WTC11 (cell line): ENCODE measurements around the gene PTP4A1. TPM values are rescaled to one million over a fixed set of nuclear protein-coding genes. Genes with fewer than 3 reads are reported as not detected.

Experiments
- ATAC-seq: fragments of 200-7000 bp; cut with Tn5 transposase; 2 replicates; pipeline ENCODE4 v1.10.0; 2021; ENCODE audit warnings: mild to moderate bottlenecking, moderate library complexity
- CTCF ChIA-PET: fragments of 300-600 bp; sonication (Branson Sonifier 250); formaldehyde crosslinking; loops from one replicate; lab custom pipeline; 2021; ENCODE audit warnings: antibody characterized with exemption; lab: Charles Lee
- POLR2A ChIA-PET: fragments of 350-600 bp; sonication (Branson Sonifier 250); formaldehyde crosslinking; loops from one replicate; lab custom pipeline; 2021; ENCODE audit warnings: antibody characterized with exemption; lab: Charles Lee
- DNase-seq: peaks from one replicate; pipeline ENCODE4 v3.0.0; 2021; ENCODE audit warnings: low spot score
- H3K27ac Mint-ChIP-seq: 2 replicates; pipeline ENCODE4 v1.8.0; 2021; ENCODE audit warnings: mixed read lengths
- H3K27me3 Mint-ChIP-seq: 2 replicates; pipeline ENCODE4 v1.8.0; 2021; ENCODE audit warnings: low read depth, mild to moderate bottlenecking, moderate library complexity, mixed read lengths
- H3K36me3 Mint-ChIP-seq: 2 replicates; pipeline ENCODE4 v1.8.0; 2021; ENCODE audit warnings: mixed read lengths
- H3K4me1 Mint-ChIP-seq: 2 replicates; pipeline ENCODE4 v1.8.0; 2022; ENCODE audit warnings: mixed read lengths
- H3K4me3 Mint-ChIP-seq: 2 replicates; pipeline ENCODE4 v1.8.0; 2021; ENCODE audit warnings: mild to moderate bottlenecking, moderate library complexity, mixed read lengths
- H3K9me3 Mint-ChIP-seq: 2 replicates; pipeline ENCODE4 v1.8.0; 2021; ENCODE audit warnings: mixed read lengths
- CREM ChIP-seq: sonication (generic); formaldehyde crosslinking; IDR thresholded peaks from 2 replicates; pipeline ENCODE4 v1.8.1; 2022; ENCODE audit warnings: mild to moderate bottlenecking, missing genetic modification reagents, moderate library complexity
- GTF2I ChIP-seq: fragments of 250-450 bp; sonication (Bioruptor Pico); conservative IDR thresholded peaks from 2 replicates; pipeline ENCODE4 v1.4.0; 2021; ENCODE audit warnings: mild to moderate bottlenecking
- KAT7 ChIP-seq: sonication (generic); formaldehyde crosslinking; IDR thresholded peaks from 2 replicates; pipeline ENCODE4 v1.8.1; 2023; ENCODE audit warnings: missing genetic modification reagents, mild to moderate bottlenecking, borderline replicate concordance
- NFATC4 ChIP-seq: fragments of 250-450 bp; sonication (Bioruptor Pico); IDR thresholded peaks from 2 replicates; pipeline ENCODE4 v1.9.0; 2021; ENCODE audit warnings: mild to moderate bottlenecking
- NFE2L1 ChIP-seq: sonication (generic); formaldehyde crosslinking; IDR thresholded peaks from 2 replicates; pipeline ENCODE4 v1.8.1; 2023; ENCODE audit warnings: missing genetic modification reagents
- NR1H2 ChIP-seq: sonication (generic); formaldehyde crosslinking; IDR thresholded peaks from 2 replicates; pipeline ENCODE4 v1.9.0; 2021; ENCODE audit warnings: mild to moderate bottlenecking, moderate library complexity, missing genetic modification reagents
- PRRX2 ChIP-seq: fragments of 250-450 bp; sonication (Bioruptor Pico); IDR thresholded peaks from 2 replicates; pipeline ENCODE4 v1.8.0; 2021; ENCODE audit warnings: mild to moderate bottlenecking
- ZNF121 ChIP-seq: sonication (generic); formaldehyde crosslinking; IDR thresholded peaks from 2 replicates; pipeline ENCODE4 v1.8.0; 2023; ENCODE audit warnings: missing genetic modification reagents
- ZNF263 ChIP-seq: sonication (generic); formaldehyde crosslinking; IDR thresholded peaks from 2 replicates; pipeline ENCODE4 v1.8.1; 2022; ENCODE audit warnings: low read depth, mild to moderate bottlenecking, moderate library complexity, missing genetic modification reagents
- ZNF317 ChIP-seq: sonication (generic); formaldehyde crosslinking; IDR thresholded peaks from 2 replicates; pipeline ENCODE4 v1.8.1; 2023; ENCODE audit warnings: low read depth, mild to moderate bottlenecking, moderate library complexity, missing genetic modification reagents, borderline replicate concordance
- total RNA-seq: library from RNA; stranded (reverse); gene quantifications from 3 replicates; pipeline ENCODE4 v1.2.3, GENCODE V29; 2021
- TF ChIP-seq, protein P1 (sequence below): sonication (generic); formaldehyde crosslinking; IDR thresholded peaks from 2 replicates; pipeline ENCODE4 v1.8.0; 2023; ENCODE audit warnings: missing genetic modification reagents, mild to moderate bottlenecking, borderline replicate concordance
- TF ChIP-seq, protein P2 (sequence below): sonication (generic); formaldehyde crosslinking; IDR thresholded peaks from 2 replicates; pipeline ENCODE4 v1.8.1; 2023; ENCODE audit warnings: mild to moderate bottlenecking, missing genetic modification reagents
- TF ChIP-seq, protein P3 (sequence below): fragments of 250-450 bp; sonication (Bioruptor Pico); IDR thresholded peaks from 2 replicates; pipeline ENCODE4 v1.9.0; 2021; ENCODE audit warnings: mild to moderate bottlenecking, borderline replicate concordance
- TF ChIP-seq, protein P4 (sequence below): sonication (generic); formaldehyde crosslinking; IDR thresholded peaks from 2 replicates; pipeline ENCODE4 v1.8.1; 2023; ENCODE audit warnings: mild to moderate bottlenecking, missing genetic modification reagents, borderline replicate concordance
- TF ChIP-seq, protein P5 (sequence below): sonication (generic); formaldehyde crosslinking; IDR thresholded peaks from 2 replicates; pipeline ENCODE4 v1.8.0; 2022; ENCODE audit warnings: mild to moderate bottlenecking, missing genetic modification reagents

The PTP4A1 gene
- total RNA-seq, 1 experiment from 2014 or later: 56.9 TPM

DNA sequence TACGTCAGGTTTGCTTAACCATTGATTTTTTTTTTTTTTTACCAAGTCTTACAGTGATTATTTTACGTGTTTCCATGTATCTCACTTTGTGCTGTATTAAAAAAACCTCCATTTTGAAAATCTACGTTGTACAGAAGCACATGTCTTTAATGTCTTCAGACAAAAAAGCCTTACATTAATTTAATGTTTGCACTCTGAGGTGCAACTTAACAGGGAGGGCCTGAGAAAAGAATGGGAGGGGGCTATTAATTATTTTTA lies 8.4 kb downstream of the PTP4A1 start (continued):
- TF ChIP-seq NFATC4 (no peak), ZNF317 (CRISPR knock-in tag) (no peak)

DNA sequence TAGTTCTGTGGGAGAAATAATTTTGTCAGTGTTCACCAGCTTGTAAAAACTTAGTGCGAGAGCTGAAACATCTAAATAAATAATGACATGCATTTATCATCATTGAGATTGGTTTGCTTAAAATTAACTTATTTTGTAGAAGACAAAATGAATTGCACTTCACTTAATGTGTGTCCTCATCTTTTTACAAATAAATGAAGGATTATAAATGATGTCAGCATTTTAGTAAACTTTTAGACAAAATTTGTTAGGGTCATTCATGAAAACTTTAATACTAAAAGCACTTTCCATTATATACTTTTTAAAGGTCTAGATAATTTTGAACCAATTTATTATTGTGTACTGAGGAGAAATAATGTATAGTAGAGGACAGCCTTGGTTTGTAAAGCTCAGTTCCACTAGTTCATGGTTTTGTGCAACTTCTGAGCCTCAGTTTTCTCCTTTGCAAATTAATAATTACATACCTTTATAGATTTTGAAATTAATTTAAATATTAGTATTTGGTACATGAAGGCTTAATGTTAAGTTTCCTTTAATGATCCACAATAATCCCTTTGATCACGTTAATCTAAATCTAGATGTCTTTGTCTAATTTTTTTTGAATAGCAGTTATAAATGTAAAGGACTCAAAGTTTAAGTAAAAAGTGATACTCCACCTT lies 9.2 kb downstream of the PTP4A1 start:
- no peak overlapping the region for H3K27ac Mint-ChIP-seq
- H3K36me3 Mint-ChIP-seq: peaks cover 39% of the 10 kb centered on the region
- no peaks in the 10 kb centered on the region for H3K9me3 Mint-ChIP-seq
- no peak overlapping the region for H3K4me3 Mint-ChIP-seq
- TF ChIP-seq, protein P1, sequence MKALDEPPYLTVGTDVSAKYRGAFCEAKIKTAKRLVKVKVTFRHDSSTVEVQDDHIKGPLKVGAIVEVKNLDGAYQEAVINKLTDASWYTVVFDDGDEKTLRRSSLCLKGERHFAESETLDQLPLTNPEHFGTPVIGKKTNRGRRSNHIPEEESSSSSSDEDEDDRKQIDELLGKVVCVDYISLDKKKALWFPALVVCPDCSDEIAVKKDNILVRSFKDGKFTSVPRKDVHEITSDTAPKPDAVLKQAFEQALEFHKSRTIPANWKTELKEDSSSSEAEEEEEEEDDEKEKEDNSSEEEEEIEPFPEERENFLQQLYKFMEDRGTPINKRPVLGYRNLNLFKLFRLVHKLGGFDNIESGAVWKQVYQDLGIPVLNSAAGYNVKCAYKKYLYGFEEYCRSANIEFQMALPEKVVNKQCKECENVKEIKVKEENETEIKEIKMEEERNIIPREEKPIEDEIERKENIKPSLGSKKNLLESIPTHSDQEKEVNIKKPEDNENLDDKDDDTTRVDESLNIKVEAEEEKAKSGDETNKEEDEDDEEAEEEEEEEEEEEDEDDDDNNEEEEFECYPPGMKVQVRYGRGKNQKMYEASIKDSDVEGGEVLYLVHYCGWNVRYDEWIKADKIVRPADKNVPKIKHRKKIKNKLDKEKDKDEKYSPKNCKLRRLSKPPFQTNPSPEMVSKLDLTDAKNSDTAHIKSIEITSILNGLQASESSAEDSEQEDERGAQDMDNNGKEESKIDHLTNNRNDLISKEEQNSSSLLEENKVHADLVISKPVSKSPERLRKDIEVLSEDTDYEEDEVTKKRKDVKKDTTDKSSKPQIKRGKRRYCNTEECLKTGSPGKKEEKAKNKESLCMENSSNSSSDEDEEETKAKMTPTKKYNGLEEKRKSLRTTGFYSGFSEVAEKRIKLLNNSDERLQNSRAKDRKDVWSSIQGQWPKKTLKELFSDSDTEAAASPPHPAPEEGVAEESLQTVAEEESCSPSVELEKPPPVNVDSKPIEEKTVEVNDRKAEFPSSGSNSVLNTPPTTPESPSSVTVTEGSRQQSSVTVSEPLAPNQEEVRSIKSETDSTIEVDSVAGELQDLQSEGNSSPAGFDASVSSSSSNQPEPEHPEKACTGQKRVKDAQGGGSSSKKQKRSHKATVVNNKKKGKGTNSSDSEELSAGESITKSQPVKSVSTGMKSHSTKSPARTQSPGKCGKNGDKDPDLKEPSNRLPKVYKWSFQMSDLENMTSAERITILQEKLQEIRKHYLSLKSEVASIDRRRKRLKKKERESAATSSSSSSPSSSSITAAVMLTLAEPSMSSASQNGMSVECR (CRISPR knock-in tag): no peak
- no peak for TF ChIP-seq GTF2I (CRISPR knock-in tag)
- TF ChIP-seq NR1H2 (CRISPR knock-in tag): no peak
- TF ChIP-seq, protein P2, sequence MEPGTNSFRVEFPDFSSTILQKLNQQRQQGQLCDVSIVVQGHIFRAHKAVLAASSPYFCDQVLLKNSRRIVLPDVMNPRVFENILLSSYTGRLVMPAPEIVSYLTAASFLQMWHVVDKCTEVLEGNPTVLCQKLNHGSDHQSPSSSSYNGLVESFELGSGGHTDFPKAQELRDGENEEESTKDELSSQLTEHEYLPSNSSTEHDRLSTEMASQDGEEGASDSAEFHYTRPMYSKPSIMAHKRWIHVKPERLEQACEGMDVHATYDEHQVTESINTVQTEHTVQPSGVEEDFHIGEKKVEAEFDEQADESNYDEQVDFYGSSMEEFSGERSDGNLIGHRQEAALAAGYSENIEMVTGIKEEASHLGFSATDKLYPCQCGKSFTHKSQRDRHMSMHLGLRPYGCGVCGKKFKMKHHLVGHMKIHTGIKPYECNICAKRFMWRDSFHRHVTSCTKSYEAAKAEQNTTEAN: no peak
- no peak for TF ChIP-seq KAT7
- no peak for TF ChIP-seq ZNF263 (CRISPR knock-in tag)
- TF ChIP-seq, protein P3, sequence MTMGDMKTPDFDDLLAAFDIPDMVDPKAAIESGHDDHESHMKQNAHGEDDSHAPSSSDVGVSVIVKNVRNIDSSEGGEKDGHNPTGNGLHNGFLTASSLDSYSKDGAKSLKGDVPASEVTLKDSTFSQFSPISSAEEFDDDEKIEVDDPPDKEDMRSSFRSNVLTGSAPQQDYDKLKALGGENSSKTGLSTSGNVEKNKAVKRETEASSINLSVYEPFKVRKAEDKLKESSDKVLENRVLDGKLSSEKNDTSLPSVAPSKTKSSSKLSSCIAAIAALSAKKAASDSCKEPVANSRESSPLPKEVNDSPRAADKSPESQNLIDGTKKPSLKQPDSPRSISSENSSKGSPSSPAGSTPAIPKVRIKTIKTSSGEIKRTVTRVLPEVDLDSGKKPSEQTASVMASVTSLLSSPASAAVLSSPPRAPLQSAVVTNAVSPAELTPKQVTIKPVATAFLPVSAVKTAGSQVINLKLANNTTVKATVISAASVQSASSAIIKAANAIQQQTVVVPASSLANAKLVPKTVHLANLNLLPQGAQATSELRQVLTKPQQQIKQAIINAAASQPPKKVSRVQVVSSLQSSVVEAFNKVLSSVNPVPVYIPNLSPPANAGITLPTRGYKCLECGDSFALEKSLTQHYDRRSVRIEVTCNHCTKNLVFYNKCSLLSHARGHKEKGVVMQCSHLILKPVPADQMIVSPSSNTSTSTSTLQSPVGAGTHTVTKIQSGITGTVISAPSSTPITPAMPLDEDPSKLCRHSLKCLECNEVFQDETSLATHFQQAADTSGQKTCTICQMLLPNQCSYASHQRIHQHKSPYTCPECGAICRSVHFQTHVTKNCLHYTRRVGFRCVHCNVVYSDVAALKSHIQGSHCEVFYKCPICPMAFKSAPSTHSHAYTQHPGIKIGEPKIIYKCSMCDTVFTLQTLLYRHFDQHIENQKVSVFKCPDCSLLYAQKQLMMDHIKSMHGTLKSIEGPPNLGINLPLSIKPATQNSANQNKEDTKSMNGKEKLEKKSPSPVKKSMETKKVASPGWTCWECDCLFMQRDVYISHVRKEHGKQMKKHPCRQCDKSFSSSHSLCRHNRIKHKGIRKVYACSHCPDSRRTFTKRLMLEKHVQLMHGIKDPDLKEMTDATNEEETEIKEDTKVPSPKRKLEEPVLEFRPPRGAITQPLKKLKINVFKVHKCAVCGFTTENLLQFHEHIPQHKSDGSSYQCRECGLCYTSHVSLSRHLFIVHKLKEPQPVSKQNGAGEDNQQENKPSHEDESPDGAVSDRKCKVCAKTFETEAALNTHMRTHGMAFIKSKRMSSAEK: no peak
- TF ChIP-seq PRRX2 (CRISPR knock-in tag): no peak
- TF ChIP-seq CREM (CRISPR knock-in tag): no peak
- TF ChIP-seq ZNF121 (CRISPR knock-in tag): no peak
- TF ChIP-seq, protein P4, sequence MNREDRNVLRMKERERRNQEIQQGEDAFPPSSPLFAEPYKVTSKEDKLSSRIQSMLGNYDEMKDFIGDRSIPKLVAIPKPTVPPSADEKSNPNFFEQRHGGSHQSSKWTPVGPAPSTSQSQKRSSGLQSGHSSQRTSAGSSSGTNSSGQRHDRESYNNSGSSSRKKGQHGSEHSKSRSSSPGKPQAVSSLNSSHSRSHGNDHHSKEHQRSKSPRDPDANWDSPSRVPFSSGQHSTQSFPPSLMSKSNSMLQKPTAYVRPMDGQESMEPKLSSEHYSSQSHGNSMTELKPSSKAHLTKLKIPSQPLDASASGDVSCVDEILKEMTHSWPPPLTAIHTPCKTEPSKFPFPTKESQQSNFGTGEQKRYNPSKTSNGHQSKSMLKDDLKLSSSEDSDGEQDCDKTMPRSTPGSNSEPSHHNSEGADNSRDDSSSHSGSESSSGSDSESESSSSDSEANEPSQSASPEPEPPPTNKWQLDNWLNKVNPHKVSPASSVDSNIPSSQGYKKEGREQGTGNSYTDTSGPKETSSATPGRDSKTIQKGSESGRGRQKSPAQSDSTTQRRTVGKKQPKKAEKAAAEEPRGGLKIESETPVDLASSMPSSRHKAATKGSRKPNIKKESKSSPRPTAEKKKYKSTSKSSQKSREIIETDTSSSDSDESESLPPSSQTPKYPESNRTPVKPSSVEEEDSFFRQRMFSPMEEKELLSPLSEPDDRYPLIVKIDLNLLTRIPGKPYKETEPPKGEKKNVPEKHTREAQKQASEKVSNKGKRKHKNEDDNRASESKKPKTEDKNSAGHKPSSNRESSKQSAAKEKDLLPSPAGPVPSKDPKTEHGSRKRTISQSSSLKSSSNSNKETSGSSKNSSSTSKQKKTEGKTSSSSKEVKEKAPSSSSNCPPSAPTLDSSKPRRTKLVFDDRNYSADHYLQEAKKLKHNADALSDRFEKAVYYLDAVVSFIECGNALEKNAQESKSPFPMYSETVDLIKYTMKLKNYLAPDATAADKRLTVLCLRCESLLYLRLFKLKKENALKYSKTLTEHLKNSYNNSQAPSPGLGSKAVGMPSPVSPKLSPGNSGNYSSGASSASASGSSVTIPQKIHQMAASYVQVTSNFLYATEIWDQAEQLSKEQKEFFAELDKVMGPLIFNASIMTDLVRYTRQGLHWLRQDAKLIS (CRISPR knock-in tag): no peak
- TF ChIP-seq, protein P5, sequence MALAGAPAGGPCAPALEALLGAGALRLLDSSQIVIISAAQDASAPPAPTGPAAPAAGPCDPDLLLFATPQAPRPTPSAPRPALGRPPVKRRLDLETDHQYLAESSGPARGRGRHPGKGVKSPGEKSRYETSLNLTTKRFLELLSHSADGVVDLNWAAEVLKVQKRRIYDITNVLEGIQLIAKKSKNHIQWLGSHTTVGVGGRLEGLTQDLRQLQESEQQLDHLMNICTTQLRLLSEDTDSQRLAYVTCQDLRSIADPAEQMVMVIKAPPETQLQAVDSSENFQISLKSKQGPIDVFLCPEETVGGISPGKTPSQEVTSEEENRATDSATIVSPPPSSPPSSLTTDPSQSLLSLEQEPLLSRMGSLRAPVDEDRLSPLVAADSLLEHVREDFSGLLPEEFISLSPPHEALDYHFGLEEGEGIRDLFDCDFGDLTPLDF (CRISPR knock-in tag): no peak
- no peak for TF ChIP-seq NFE2L1 (CRISPR knock-in tag)
- TF ChIP-seq, all 79 proteins: peak for 0
- no peak for DNase-seq
- Mint-ChIP-seq H3K27me3 (no peaks in the 10 kb centered on the region), H3K4me1 (no peaks in the 10 kb centered on the region; the same call in 1 of the 2 replicates)
- CTCF ChIA-PET: interaction anchor here (0.7 kb wide), 1 partner anchor 54 kb away, joined by 3 read pairs; the partner anchor contains the start of gene PHF3
- POLR2A ChIA-PET: no interaction called here
- ATAC-seq: no peak
